Measurements from ENCODE around the gene RARB.

RARB gene

DNA sequence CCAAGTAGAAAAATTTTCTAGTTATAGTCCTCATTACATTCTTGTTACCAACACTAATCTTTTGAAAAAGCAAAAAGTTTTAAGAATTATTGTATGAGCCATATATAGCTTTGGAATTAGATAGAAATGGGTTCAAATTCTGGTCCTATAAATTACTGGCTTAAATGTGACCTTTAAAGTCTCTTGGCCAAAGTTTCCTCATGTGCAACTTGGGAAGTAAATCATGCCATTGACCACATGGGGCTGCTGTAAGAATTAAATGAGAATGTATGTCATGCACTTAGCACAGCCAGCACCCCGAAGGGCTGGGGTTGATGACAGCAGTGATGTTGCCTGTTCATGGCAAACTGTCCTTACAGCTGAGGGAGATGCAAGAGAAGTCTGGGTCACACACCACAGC is 128.4 kb downstream of the RARB start:
- DNase-seq, result no peak

DNA sequence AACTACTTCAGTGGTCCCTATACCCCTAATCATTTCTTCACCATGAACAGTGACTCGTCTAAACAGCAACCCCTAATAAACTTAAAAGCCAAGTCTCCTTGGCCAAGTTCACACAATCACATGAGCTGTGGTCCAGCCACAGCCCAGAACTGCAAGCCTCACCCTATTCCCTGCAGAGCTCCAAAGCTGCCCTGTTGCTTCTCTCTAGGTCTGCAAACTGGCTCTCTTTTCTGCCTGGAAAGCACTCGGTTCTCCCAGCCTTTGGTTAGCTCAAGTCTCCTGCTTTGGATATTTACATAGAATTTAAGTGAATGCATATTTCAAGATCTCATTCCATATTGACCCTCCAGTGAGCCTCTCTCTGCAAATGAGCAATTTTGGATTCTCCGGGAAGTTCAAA is 129.6 kb downstream of the RARB start:
- DNase-seq, result no peak

DNA sequence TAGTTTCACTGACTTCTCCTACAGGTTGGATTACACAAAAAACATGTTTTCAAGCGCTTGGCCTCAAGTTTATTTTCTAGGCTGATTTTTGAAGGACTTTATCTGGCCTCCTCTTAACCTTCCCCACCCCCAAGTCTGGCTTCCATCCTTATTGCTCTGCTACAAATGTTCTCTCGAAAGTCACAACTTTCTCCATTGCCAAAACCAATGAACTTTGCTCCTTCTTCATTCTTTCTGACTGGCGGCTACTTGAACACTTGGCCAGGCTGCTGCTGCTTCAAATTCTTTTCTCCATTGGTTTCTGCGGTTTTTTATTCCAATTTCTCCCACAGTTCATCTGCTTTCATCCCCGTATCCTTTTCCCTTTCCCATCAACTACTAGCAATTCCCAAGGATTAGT is 130.1 kb downstream of the RARB start:
- no peak for DNase-seq

DNA sequence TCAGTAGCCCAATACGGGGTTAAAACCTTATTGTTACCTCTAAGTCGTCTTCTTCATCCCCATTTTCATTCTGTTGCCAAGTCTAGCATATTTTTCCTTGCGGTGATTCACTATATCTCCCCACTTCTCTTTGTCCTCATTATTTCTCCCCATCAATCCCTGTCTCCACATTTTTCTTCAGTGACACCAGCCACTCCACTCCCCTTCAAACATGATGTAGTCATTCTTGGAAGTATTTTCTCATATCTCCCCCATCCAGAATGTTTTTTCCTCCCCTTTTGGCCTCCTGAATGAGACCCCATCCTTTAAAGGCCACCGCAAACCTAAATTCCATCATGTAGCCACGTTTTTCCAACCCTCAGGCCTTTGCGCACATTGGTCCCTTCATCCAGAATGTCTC is 130.7 kb downstream of the RARB start:
- DNase-seq, result no peak

DNA sequence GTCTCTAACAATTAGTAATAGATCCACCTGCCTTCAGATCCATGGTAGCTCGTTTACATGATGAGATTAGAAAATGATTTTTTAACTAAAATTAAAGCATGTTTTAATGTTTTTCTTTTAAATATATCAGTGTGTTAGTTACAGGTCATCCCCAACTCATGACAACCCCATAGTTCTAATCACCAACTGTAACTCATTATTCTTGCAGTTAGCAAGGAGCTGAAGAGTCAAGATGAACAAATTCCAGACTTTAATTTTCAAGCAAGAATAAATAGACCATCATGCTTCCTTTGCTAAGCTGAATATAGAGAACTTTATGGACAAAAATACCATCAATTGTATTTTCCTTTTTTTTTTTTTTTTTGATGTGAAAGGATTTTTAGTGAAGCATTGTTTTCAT is 135.5 kb downstream of the RARB start:
- DNase-seq, result no peak

DNA sequence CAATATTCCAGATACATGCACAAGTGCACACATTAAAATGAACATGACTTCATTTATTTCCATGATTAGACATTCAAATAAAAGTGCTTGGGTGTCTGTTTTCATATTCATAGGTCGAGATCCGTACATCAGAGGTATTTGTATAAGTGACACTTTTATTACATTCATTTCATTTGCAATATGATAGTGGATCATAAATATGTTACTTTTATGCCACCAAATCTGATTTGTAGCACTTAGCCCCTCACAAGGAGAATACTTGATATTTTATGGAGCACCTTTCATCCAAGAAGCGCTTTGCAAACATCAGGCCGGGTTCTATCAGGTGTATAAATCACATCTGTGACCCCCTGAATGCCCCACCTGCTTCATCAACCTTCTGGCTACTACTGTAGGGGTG is 136.0 kb downstream of the RARB start:
- DNase-seq, result no peak

DNA sequence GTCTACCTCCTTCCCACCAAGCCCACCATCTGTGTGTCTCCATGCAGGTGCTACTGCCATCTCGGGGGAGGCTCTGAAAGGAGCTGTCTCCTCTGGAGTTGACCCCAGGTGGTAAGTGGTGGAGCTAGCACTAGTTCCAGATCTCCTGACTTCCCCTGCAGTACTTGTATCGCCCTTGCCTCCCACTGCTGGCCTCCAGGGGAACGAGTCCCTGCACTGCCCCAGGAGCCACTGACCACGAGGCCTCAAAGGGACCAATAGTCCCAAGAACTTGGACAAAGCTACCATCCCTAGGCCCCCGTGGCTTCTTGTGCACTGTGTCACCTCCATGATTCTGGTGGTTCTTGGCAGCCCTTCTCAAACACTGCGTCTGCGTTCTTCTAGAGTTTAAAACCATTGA is 137.7 kb downstream of the RARB start:
- no peak for DNase-seq

DNA sequence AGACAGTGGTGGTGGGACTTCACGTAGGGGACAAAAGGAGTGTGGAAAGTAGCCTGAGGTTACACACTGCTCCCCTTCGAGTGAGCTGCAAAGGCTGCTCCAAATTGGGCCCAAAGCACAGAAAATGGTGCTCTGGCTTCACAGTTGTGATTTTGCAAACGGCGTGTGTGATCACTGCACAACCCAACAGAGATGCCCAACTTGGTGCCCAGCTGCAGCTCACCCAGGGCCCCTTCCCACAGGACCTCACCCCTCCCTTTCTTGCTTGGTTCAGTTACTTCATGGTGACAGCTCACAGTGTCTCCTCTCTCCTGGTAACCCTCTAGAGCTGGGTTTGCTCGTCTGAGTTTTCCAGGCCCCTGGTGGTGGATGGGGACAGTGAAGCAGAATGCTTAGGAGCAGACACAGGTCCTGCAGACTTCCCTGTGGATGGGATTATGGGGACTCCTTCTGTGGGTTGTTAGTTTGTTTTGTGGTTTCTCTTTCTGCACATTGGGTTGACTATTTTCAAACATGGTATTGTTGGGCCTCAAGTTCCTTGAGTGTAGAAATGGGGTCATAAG is 138.4 kb downstream of the RARB start:
- DNase-seq, result no peak

DNA sequence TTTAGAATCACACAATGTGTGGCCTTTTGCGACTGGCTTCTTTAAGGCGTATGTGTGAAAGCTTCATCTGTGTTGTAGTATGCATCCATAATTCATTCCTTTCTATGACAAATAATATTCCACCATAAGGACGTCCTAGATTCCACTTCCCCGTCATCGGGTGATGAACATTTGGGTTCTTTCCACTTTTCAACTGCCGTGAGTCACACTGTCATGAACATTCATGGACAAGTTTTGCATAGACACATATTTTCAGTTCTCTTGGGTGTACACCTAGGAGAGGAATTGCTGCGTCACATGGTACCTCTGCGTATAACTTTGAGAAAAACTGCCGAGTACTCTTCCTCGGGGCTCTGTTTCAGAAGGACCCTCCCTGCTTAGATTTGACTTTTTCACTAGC is 139.3 kb downstream of the RARB start:
- DNase-seq, result no peak

DNA sequence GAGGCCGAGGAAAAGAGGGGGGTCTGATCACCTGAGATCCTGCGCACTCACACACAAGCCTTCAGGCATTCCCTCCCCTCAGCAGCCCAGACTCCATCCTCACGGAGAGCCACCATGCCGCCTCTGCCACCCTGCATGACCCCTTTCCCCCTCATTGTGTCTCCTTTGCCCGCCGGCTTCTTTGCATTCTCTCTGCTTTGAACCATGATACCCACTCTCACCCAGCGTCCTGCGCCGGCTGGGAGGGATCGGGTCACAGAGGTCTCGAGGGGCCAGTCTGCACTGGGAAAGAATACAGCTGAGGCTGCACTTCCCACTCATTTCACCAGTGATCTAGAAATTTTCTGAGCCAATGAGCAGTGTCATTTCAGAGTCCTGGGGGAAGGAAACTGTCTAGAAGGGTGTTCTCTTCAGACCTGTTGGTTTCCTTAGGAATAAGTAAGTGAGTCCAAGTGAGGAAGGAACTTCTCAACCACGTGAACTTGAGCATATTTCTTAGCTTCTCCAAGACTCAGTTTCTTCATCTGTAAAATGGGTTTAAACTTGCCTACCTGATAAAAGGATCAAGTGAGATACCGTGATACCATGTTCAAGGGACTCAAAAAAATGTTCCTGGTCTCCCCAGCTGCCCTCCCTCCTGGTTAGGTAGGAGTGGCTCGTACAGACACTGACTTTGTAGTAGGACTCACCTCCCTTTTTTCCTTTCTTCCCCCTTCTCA is 139.9 kb downstream of the RARB start:
- no peak for DNase-seq

DNA sequence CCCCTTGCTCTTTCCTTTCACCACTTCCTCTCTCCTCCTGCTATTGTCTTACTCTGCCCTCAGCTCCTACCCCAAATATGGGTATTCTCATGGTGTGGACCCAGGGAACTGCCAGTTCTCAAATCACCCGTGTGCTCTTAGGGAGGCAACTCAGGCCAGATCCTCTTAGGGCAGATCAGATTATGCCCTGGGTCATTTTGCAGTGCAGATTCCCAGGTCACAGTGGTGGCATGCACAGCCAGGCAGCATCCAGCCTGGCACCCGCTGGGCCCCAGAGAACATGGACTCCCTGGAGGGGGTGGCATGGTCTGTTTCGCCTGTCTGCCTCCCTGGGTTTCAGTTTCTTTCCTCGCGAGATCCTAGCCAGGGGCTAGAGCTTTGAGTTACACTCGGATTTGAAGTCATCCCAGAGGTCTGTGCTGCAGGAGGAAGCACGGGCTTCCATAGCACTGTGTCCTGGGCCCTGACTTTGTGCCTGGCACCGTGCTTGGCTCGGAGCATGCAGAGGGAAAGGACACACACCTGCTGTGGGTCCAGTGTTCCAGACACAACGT is 140.5 kb downstream of the RARB start:
- no peak for DNase-seq

DNA sequence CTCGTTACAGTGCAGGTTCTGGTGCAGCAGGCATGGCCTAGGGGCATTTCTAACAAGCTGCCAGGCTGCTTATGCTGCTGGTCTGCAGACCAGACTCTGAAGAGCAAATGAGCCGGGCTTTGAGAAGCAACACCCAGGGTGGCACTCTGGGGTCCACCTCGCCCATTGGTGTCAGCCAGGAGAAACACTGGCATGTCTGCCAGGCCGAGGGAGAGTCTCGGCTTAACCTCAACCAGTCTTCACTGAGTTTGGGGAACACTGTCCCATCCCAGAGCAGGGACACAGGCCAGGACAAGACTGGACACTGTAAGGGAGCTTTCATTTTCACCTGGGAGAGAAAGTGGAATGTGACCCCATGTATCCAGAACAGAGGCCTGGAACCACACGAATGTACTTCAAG is 143.2 kb downstream of the RARB start:
- no peak for DNase-seq

DNA sequence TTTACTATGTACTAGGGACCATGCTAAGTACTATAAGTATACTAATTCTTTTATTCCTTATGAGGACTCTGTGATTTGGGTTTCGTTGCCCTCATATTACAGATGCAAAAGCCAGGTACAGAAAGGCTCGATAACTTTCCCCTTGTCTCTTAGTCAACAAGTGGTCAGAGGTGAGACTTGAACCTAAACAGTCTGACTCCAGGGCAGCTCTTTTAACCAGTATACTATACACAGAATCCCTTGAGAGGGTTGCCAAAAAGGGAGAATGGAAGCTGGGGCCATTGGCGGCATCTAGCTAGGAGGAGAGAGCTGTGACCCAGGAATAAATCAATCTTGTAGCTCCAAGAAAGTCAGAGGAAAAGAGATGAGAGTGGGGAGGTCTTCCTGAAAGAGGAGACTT is 144.3 kb downstream of the RARB start:
- DNase-seq, result no peak

DNA sequence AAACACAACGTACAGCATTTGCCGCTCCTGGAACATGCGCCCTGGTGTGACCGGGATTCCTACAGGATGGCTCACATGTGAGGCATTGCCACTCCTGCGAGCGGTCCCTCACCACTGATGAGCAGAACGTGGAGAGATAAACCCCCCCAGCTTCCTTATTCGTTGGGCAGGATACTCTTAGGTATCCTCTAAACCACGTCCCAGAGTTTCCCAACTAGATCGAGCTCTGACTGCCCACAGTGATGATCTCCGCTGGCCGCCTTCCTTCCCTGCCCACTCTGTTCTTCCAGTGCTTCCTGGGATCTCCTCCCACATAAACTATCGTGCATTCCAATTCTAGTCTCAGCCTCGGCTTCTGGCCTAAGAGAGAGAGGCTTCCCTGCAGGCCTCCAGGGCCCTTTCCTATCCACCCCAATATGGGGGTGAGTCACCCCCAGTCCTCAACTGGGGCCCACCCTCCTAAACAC is 144.9 kb downstream of the RARB start:
- no peak for DNase-seq

DNA sequence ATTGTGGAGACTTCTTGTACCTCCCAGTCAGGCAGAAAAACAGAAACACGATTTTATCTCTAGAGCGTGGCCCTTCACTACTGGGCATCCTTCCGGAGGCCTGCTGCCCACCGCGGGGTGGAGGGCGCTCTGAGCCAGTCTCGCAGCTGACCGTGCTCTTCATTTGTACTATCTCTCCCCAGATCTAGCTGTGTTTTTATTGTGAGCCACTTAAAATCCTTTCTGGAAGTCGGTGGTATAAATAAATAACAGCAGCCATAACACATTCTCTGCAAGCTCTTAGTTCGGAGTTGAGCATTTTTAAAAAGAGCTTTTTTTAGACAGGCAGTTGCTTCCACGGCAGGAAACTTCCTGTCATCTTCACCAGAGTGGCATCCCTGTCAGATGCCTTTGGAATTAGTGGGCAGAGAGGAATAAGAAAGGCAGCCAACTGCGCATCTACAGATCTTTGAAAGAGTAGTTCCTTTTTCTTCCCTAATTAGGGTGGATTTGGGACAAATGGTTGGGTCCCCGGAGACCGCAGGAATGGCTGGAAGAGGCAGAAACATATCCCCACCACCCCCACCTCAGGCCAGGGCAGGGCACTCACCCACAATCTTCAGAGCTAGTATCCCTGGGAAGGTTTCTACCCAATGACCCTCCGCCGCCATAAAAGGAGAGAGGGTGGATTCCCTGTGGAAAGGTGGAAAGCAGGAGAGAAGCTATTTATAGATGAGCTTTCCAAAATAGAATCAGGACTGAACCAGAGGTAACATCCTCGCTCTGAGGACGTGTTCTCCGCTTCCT is 145.5 kb downstream of the RARB start:
- no peak for DNase-seq

DNA sequence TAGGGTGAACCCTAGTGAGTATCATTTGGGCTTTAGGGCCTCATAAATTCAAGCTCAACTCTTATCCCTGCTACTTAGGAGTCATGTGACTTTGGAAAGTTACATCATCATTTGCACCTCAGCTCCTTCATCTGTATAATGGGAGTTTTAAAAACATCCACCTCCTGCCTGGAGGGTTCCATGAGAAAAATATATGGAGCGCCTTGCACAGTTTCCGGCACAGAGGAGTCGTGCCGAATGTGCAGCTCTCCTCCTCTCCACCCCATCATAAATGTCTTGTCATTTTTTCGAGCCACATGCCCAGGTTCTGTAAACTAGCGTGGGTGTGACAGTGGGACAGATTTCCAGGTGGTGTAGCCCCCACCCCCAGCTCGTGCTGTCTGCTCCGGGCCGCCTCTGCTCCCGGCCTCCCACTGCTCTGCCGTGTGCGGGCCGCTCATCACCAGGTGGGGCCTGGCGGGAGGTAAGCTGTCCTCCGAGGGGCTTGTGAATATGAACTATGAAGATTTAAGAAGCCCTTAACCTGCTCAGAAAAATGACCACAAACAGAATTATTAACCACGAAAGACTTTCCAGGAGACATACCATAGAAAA is 146.2 kb downstream of the RARB start:
- DNase-seq, result no peak

DNA sequence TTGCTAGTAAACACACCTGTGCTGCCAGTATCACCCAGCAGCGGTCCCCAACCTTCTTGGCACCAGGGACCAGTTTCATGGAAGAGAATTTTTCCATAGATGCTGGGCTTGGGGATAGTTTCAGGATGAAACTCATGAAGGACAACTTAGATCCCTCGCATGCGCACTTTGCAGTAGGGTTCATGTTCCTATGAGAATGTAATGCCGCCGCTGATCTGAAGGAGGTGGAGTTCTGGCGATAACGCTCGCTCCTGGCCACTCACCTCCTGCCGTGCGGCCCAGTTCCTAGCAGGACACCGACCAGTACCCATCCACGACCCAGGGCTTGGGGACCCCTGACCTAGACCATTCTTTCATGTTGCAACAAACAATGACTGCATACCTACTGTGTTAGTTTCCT is 146.9 kb downstream of the RARB start:
- no peak for DNase-seq

DNA sequence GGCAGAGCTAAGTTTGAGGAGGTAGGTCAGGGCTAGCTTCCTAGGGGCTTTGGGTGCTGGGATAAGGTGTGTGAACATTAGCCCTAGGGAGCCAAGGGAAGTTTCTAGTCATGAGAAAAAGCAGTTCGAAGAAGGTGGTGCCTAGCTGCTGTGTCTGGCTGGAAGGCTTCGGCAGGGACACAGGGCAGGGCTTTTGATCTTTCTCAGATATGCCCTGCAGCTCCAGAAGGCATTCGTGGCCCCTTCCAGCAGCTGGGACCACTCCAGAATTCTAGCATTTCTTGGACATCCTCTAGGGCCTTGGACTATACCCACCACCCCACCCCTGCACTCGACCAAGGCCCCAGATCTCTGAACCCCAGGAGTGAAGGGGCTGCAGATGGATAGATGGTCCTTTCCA is 148.1 kb downstream of the RARB start:
- DNase-seq, result no peak

DNA sequence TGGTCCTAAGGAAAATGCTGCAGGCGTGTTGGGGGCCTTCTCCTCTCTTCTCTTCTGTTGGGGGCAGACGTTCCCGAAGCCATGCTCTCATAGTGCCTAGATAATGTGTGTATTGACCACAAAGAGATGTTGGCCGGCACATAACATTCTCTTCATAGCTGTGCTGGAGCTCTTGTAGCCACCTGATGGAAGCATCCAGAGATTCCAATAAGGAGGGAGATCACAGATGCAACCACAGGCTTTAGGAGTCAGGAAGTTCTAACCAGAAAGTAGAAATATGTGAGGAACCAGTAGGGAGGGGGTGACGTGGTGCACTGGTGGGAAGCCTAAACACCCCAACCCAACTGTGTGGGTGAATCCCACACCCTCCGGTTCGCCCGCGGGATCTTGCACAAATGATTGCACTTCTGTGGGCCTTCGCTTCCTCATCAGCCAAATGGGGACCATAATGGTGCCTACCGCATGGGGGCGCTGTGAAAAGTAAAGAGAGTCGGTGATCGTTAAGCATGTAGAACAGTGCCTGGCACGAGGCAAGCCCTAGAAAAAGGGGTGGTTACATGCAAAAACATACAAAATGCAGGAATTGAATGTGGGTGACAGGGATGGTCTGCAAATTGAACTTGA is 148.9 kb downstream of the RARB start:
- DNase-seq, result no peak

DNA sequence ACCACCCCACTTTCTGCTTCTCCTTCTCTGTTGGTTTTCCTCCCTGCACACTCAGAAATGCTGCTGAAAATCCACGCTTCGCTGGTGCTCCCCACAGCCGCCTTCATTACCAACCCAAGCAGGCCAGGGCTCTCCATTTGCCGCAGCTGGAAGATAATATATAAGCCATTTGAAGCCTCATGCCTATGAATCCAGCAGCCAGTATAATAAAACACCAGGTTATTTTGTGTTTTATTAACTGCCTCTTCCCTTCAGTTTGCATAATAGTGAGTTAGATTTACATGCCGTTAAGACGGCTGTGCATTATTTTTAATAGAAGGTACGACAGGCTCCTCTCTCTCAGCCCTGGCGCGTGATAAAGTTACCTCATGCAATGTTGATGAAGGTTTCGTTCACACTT is 150.0 kb downstream of the RARB start:
- no peak for DNase-seq

DNA sequence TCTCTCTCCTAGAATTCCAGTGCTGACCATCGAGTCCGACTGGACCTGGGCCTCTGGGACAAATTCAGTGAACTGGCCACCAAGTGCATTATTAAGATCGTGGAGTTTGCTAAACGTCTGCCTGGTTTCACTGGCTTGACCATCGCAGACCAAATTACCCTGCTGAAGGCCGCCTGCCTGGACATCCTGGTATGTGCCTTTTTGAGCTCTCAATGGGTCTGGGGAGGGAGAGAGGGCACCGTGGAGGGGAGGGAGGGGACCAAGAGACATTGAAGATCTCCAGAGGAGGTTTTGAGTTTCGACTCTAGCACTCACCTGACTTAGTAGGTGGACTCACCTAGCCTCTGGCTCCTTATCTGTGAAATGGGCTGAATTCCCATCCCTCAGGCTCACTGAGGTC is 152.5 kb downstream of the RARB start:
- DNase-seq, result no peak

DNA sequence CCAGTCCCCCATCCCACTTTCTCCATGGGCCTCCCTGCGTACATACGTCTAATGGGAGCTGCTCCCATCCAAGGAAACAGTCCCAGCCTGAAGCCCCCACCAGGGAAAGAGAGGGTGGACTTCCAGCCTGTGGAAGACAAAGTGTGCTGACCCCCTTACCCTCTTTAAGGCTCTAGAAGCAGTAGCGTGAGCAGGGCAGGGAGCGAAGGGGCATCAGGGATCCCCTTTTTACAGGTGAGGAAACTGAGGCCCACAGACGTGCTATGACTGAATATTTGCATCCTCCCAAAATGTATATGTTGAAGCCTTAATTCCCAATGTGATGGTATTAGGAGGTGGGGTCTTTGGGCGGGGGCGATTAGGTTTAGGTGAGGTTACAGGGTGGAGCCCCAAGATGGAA is 153.3 kb downstream of the RARB start:
- no peak for DNase-seq

DNA sequence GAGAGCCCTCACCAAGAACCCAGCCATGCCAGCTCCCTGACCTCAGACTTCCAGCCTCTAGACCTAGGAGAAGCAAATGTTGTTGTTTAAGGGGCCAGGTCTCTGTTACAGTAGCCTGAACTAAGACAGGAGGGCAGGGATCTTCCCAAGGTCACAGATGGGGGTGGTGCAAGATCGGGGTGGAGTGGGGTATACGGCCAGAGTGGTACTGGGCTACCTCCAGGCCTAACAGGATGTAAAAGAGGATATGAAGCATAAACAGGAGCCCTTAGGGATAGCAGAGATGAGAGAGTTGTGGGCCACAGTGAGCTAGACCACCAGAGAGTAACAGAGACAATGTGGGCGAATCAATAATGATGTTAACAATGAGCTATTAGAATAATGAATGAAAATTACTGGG is 153.8 kb downstream of the RARB start:
- no peak for DNase-seq
